AG09319 (cell line): Measurements from ENCODE around the gene NR1D2.
A peak's percentile ranks its signal among the peaks of the same experiment; 100 is the strongest.

Experiments used
- DNase-seq: peaks from one replicate; pipeline ENCODE4 v3.0.0-alpha.2; 2010; ENCODE audit warnings: low read depth; ENCODE audit errors: extremely low read depth
- CTCF ChIP-seq: IDR thresholded peaks from 2 replicates; pipeline ENCODE4 v1.5.1; 2011; ENCODE audit warnings: low read depth, mild to moderate bottlenecking, inconsistent platforms, low read length, moderate library complexity

Gene NR1D2

GRCh38 chr3:23920151-23920655 is 24.9 kb upstream of the NR1D2 start:
- TF ChIP-seq CTCF: no peak
- no peak for DNase-seq

- DNase-seq: no peak
- TF ChIP-seq CTCF: no peak
Measured at GRCh38 chr3:23921052-23921511, 24.0 kb upstream of the NR1D2 start.

- DNase-seq: peak; percentile 23
- no peak for TF ChIP-seq CTCF
Measured at GRCh38 chr3:23923786-23924185, 21.3 kb upstream of the NR1D2 start.

GRCh38 chr3:23926246-23926645 is 18.8 kb upstream of the NR1D2 start:
- no peak for TF ChIP-seq CTCF
- no peak for DNase-seq

- no peak for DNase-seq
- TF ChIP-seq CTCF: peak; percentile 17
Measured at GRCh38 chr3:23926736-23927135, 18.4 kb upstream of the NR1D2 start.

GRCh38 chr3:23928524-23928923 is 16.6 kb upstream of the NR1D2 start:
- no peak for DNase-seq
- TF ChIP-seq CTCF: no peak

- no peak for TF ChIP-seq CTCF
- no peak for DNase-seq
Measured at GRCh38 chr3:23931597-23931996, 13.5 kb upstream of the NR1D2 start.
